Measurements from ENCODE around the gene GSK3A.
"Not testable (repeated sequence)": the region's sequence is repeated elsewhere in the genome, so short reads cannot be mapped to it uniquely, and the experiment has no call there.

GRCh38 chr19:42266105-42266504, 23.7 kb upstream of the GSK3A start:
- TF ChIP-seq CTCF (conservative IDR thresholded peaks at IDR 0.05 in 1 of 2, IDR thresholded peaks at IDR 0.05 in 1 of 2; ENCODE audit: extremely low read depth in 1 of 2, insufficient read depth in 1 of 2, low read depth in 1 of 2, low read length in 2 of 2); EZH2 (IDR thresholded peaks at IDR 0.05; ENCODE audit: borderline replicate concordance, low read length): not testable (repeated sequence)

All from mammary epithelial cell (primary cell).